ENCODE measurements around the gene KIAA0825.

- TF ChIP-seq GATA3 (IDR thresholded peaks at IDR 0.05; ENCODE audit: low read depth, low read length): no peak
- no peak for TF ChIP-seq GATA2 (IDR thresholded peaks at IDR 0.05; ENCODE audit: low read depth, low read length)
Measured at GRCh38 chr5:94378062-94378461, 240.3 kb downstream of the KIAA0825 start.
